Measurements from ENCODE around the gene KLHDC7A.

The KLHDC7A gene

DNA sequence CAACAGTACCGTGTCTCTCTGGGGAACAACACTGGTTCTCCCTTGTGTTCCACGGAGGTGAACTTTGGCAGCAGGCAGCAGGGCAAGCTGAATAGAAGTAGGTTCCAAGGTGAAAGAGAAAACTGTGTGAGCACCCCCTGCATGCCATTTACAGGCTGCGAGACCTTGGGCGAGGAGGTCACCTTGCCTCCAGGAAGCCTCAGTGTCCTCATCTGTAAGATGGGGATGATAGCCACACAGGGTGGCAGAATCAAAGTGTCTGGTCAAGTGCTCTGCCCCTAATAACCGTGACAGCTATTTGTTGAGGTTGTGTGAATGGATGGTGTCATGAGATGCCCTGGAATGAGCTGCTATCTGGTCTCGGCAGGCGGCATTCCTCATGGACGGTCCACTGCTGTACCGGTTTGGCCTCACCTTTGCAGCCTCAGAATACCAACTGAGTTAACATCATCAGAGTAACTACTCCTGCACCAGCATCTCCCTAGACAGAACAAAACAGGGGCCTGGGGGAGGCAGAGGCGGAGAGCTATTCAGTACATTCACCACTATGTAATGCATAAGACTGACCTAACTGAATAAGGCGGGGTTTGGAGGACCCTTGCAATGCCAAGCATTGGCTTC is 7.4 kb upstream of the KLHDC7A start:
- DNase-seq (ENCODE audit: low read depth) = no peak

DNA sequence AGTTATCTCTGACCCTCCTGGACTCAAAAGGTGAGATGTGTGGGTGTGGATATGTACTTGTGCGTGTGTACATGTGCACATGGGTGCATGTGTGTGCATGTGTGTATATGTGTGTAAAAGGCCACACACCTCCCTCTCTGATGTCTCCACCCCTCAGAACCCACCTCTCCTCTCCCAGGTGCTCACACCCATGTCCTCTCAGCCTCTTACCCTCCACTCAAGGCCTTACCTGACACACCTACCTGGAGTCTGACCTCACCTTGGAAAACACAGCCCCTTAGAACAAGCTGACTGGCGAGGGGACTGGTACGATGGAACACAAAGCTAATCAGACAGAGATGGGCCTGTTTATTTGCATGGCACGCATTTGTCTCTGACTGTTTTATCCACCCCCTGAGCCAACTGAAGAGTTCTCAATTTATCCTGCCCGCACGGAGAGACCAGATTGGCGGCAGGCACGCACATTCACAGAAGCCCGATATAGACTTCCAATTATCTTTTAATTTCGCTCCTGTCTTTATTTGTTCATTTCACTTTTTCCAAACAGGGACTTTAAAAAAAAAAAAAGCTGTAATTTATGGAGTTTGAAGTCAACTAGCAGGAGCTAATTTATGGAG is 6.1 kb upstream of the KLHDC7A start:
- DNase-seq (ENCODE audit: low read depth) = no peak

GRCh38 chr1:18475234-18475905 is 5.4 kb upstream of the KLHDC7A start:
- no peak for DNase-seq (ENCODE audit: low read depth)

GRCh38 chr1:18479454-18479853 is 1.3 kb upstream of the KLHDC7A start:
- no peak for DNase-seq (ENCODE audit: low read depth)

DNA sequence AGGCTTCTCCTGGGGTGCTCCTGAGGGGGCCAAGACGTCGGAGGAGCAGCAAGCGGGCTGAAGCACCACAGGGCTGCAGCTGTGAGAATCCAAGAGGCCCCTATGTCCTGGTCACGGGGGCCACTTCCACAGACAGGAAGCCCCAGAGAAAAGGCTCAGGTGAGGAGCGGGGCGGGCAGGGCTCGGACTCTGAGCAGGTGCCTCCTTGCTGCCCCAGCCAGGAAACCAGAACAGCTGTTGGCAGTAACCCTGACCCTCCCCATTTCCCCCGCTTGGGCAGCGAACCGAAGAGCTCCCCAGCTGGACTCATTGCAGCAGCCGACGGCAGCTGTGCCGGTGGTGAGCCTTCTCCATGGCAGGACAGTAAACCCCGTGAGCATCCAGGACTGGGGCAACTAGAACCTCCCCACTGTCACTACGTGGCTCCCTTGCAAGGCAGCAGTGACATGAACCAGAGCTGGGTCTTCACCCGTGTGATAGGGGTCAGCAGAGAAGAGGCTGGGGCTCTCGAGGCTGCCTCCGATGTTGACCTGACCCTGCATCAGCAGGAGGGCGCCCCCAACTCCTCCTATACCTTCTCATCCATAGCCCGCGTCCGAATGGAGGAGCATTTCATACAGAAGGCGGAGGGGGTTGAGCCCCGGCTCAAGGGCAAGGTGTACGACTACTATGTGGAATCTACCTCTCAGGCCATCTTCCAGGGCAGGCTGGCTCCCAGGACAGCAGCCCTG is 625 bp downstream of the KLHDC7A start:
- DNase-seq (ENCODE audit: low read depth) = no peak

GRCh38 chr1:18481921-18482701 is 1.4 kb downstream of the KLHDC7A start:
- no peak for DNase-seq (ENCODE audit: low read depth)

- DNase-seq (ENCODE audit: low read depth) = no peak
Observed at GRCh38 chr1:18482721-18483425, 2.1 kb downstream of the KLHDC7A start.

DNA sequence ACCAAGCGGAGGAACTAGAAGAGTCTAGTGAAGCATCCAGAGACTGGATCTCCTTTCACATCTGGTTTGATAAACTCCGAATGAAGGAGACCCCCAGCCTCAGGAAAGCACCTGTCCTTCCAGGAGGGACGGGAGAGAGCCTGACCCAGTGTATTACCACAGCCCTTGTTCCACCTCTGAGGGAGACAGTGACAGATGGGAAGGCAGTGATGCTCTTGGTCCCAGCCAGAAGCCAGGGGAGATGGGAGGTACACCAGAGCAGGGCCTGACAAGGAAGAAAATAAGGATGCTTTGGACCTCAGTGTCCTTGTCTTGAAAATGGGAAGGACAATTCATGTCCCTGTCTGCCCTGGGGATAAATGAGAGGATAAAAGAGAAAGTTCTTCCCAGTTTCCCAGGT is 3.5 kb downstream of the KLHDC7A start:
- no peak for DNase-seq (ENCODE audit: low read depth)

GRCh38 chr1:18484721-18485120 is 4.0 kb downstream of the KLHDC7A start:
- no peak for DNase-seq (ENCODE audit: low read depth)

DNA sequence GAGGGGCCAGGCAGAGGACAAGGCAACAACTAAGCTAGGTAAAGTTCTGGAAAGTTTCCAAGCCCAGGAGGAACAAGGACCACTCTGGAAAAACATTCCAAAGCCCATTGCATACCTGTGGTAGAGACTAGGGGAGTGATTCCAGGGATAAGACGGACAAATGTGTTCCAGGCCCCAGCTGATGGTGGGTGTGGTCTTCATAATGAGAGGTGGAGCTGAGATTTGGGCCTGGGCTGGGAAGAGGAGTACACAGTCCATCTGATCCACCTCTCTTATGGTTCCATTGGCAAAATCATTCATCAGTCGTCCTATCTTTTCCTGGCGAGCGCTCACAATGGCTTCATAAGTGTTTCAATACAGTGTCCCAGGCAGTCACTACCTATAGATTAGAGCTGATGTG is 4.5 kb downstream of the KLHDC7A start:
- DNase-seq (ENCODE audit: low read depth) = no peak

DNA sequence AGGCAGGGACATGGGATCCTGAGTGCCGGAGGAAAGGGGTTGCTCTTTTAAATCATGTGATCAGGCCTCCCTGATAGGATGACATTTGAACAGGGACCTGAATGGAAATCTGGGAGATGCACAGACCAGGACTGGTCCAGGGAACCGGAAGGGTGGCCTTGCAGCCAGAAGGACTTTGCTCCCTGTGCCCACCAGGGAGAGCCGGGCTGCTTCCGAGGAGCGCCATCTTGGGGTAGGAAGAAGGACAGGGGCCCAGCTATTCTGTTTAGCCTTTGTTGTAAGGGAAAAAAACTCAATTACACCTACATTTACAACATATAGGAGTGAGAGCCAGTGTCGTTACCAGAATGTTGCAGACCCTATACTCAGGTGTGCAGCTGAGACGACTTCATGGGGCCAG is 5.5 kb downstream of the KLHDC7A start:
- DNase-seq (ENCODE audit: low read depth) = no peak

DNA sequence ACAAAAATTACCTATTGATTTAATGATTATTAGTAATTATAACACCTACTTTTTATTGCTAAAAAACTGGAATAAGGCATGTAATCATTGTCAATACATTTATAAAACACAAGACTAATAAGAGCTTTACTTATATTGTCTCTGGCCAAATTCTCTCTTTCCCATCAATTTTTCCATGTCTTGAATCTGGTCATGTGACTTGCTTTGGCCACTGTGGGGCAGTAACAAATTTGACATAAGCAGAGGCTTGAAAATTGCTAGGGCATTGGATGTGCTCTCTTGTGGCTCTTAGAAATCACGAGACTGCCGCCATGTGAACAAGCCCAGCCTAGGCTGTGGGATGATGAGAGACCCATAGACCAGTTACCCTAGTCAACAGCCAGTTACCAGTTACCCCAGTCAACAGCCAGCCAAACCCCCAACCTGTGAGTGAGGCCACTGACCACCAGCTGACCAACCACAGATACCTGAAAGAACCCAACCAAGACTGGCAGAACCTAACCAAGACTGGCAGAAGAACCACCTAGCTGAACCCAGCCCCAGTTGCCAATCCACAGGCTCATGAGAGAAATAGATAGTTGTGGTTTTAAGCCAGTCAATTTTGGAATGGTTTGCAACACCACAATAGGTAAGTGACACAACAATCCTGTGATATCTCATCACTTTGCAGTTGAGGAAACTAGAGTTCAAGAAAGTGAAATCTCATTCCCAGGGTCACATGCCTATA is 8.8 kb downstream of the KLHDC7A start:
- DNase-seq (ENCODE audit: low read depth) = no peak

GRCh38 chr1:18491168-18491567 is 10.4 kb downstream of the KLHDC7A start:
- no peak for DNase-seq (ENCODE audit: low read depth)

- DNase-seq (ENCODE audit: low read depth) = no peak
Observed at GRCh38 chr1:18494304-18494703, 13.6 kb downstream of the KLHDC7A start.

- no peak for DNase-seq (ENCODE audit: low read depth)
Observed at GRCh38 chr1:18495635-18496034, 14.9 kb downstream of the KLHDC7A start.

- no peak for DNase-seq (ENCODE audit: low read depth)
Observed at GRCh38 chr1:18496056-18496455, 15.3 kb downstream of the KLHDC7A start.

- DNase-seq (ENCODE audit: low read depth) = no peak
Observed at GRCh38 chr1:18496497-18497235, 15.9 kb downstream of the KLHDC7A start.

GRCh38 chr1:18501833-18502232 is 21.1 kb downstream of the KLHDC7A start:
- DNase-seq (ENCODE audit: low read depth) = no peak

GRCh38 chr1:18504609-18505008 is 23.9 kb downstream of the KLHDC7A start:
- no peak for DNase-seq (ENCODE audit: low read depth)

DNA sequence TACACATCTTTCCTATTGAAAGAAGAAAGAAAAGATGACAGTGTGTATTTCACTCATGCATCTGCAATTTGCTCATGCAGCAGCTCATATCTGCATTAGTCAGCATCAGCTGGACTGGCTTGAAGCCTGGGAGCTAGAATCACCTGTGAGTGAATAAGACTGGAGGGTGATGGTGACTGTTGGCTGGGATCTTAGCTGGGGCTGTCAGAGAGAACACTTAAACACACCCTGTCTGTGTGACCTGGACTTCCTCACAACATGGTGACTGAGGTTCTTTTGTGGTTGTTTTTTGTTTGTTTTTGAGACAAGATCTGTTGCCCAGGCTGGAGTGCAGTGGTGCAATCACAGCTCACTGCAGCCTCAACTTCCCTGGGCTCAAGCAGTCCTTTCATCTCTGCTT is 24.9 kb downstream of the KLHDC7A start:
- no peak for DNase-seq (ENCODE audit: low read depth)

Data from iris pigment epithelial cell (primary cell).